Colonic mucosa (tissue), 4 donors: ENCODE measurements around the gene SLC35E1. TPM values are rescaled to one million over a fixed set of nuclear protein-coding genes. Genes with fewer than 3 reads are reported as not detected.

Source experiments
- DNase-seq: peaks from one replicate; pipeline ENCODE4 v3.0.0-alpha.2; 2020
- H3K27ac ChIP-seq: fragments of 200-600 bp; one replicate; pipeline ENCODE4 v1.8.0; 2021
- H3K27me3 ChIP-seq: fragments of 200-600 bp; one replicate; pipeline ENCODE4 v1.8.0; 2021
- H3K36me3 ChIP-seq: fragments of 200-600 bp; one replicate; pipeline ENCODE4 v1.8.0; 2021
- H3K4me1 ChIP-seq: fragments of 200-600 bp; one replicate; pipeline ENCODE4 v1.8.0; 2021; ENCODE audit warnings: mild to moderate bottlenecking
- H3K4me3 ChIP-seq: fragments of 200-600 bp; one replicate; pipeline ENCODE4 v1.8.0; 2021
- H3K9ac ChIP-seq, 2 donors: one replicate each; pipeline ENCODE4 v1.7.0; 2013; ENCODE audit warnings: control low read depth in 2 of 2, low read depth in 2 of 2, low read length in 2 of 2
- H3K9me3 ChIP-seq: fragments of 200-600 bp; one replicate; pipeline ENCODE4 v1.8.0; 2021
- CTCF ChIP-seq: fragments of 200-600 bp; IDR thresholded peaks from one replicate; pipeline ENCODE4 v1.8.0; 2022; ENCODE audit warnings: antibody characterized with exemption, mild to moderate bottlenecking
- intact Hi-C: fragments of 100-400 bp; cut with DNase I; formaldehyde crosslinking; loops from one replicate; pipeline ENCODE4 v1.14.1; 2022
- total RNA-seq, 2 donors: library from RNA; stranded (reverse); fragmentation: NEBNext Ultra II Directional in 1 of 2; extraction: Animal tissue kit (Norgen Biotek cat#: 25700) in 1 of 2; gene quantifications; one replicate each; pipeline ENCODE4 v1.2.1, GENCODE V29; 2021
- donor health status: healthy.
- donor health status: DM: no; HTN: no; CAD: no.
- donor health status: DM: no; HTN: no; CAD: no.

The SLC35E1 gene
- total RNA-seq, 2 donors from 2014 or later = 44.4 to 47.7 TPM

DNA sequence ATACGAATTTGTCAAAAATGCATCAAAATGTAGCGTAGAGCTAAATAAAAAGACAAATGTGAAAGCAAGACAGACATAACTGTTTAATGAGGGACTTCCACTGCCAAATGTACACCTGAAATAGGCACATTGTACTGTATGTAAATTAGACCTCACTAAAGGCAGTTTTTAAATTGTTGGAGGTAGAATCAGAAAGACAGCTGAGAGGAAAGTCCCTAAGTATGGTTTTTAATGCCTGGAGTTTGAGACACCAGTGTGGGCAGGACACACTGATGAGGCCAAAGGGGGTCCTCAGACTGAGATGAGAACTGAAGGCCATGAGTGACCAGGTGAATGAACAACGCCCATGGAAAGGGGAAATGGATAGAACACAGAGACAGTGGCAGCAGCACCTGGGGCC lies 32.9 kb upstream of the SLC35E1 start:
- Histone ChIP-seq H3K27me3 (no peaks in the 10 kb centered on the region), H3K27ac (no peak overlapping the region), H3K9ac (no peak overlapping the region), H3K9me3 (no peaks in the 10 kb centered on the region), H3K4me3 (no peak overlapping the region), H3K36me3 (no peaks in the 10 kb centered on the region), H3K4me1 (peaks cover 3% of the 10 kb centered on the region)
- no peak for TF ChIP-seq CTCF
- DNase-seq = no peak
- intact Hi-C loops = no loop called here

- no peak overlapping the region for H3K9ac ChIP-seq
- TF ChIP-seq CTCF = no peak
- no peak overlapping the region for H3K27ac ChIP-seq
- H3K4me3 ChIP-seq = no peak overlapping the region
- DNase-seq = no peak
- no peaks in the 10 kb centered on the region for H3K9me3 ChIP-seq
- no peaks in the 10 kb centered on the region for H3K36me3 ChIP-seq
- no peaks in the 10 kb centered on the region for H3K27me3 ChIP-seq
- no peaks in the 10 kb centered on the region for H3K4me1 ChIP-seq
- intact Hi-C loops = no loop called here
These were observed 32.4 kb upstream of the SLC35E1 start for GRCh38 chr19:16604615-16605014.

GRCh38 chr19:16603090-16603489 lies 30.9 kb upstream of the SLC35E1 start:
- no peaks in the 10 kb centered on the region for H3K36me3 ChIP-seq
- H3K4me1 ChIP-seq = no peaks in the 10 kb centered on the region
- no peak for TF ChIP-seq CTCF
- DNase-seq = no peak
- intact Hi-C loops = no loop called here
- H3K9ac ChIP-seq = no peak overlapping the region
- H3K27ac ChIP-seq = no peak overlapping the region
- no peaks in the 10 kb centered on the region for H3K9me3 ChIP-seq
- H3K27me3 ChIP-seq = no peaks in the 10 kb centered on the region
- no peak overlapping the region for H3K4me3 ChIP-seq

GRCh38 chr19:16601378-16602052 lies 29.3 kb upstream of the SLC35E1 start:
- Histone ChIP-seq H3K4me1 (no peaks in the 10 kb centered on the region), H3K27me3 (no peaks in the 10 kb centered on the region), H3K9ac (no peak overlapping the region), H3K4me3 (no peak overlapping the region), H3K27ac (no peak overlapping the region), H3K9me3 (no peaks in the 10 kb centered on the region), H3K36me3 (no peaks in the 10 kb centered on the region)
- intact Hi-C loops = no loop called here
- DNase-seq = no peak
- no peak for TF ChIP-seq CTCF

DNA sequence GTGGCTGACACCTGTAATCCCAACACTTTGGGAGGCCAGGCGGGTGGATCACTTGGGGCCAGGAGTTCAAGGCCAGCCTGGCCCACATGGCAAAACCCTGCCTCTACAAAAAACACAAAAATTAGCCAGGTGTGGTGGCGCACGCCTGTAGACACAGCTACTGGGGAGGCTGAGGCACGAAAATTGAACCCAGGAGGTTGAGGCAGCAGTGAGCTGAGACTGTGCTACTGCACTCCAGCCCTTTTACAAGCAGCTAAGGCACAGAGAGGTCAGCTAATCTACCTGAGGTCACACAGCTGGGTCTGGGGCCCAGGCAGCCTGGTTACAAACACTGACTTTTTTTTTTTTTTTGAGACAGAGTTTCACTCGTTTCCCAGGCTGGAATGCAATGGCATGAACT lies 28.6 kb upstream of the SLC35E1 start:
- no peak for DNase-seq

More for the DNA sequence above, 28.6 kb upstream of the SLC35E1 start:
- intact Hi-C loops = no loop called here
- Histone ChIP-seq H3K4me1 (no peaks in the 10 kb centered on the region), H3K9ac (no peak overlapping the region), H3K27ac (no peak overlapping the region), H3K4me3 (no peak overlapping the region), H3K9me3 (no peaks in the 10 kb centered on the region), H3K27me3 (no peaks in the 10 kb centered on the region), H3K36me3 (no peaks in the 10 kb centered on the region)
- TF ChIP-seq CTCF = no peak
